Measurements from ENCODE around the gene FBXL12.
A peak's percentile ranks its signal among the peaks of the same experiment; 100 is the strongest.
"Not testable (repeated sequence)": the region's sequence is repeated elsewhere in the genome, so short reads cannot be mapped to it uniquely, and the experiment has no call there.

Gene FBXL12

DNA sequence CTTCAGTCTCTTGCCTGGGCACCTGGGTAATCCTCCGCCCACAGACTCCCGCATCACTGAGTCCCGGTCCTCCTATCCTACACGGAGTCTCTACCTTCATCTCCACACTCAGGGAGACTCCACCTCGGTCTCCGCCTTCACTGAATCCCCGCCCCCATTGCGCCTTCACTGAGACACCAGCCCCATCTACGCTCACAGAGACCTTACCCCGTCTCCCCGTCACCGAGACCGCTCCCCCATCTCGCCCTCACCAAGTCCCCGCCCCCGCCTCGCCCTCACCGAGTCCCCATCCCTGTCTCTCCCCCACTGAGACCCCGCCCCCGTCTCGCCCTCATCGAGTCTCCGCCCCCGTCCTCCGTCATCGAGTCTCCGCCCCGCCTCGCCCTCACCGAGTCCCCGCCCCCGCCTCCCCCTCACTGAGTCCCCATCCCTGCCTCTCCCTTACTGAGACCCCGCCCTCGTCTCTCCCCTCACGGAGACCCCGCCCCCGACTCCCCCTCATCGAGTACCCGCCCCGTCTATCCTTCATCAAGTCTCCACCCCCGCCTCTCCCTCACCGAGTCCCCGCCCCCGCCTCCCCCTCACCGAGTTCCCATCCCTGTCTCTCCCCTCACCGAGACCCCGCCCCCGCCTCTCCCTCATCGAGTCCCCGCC, 27.2 kb downstream of the FBXL12 start:
- peak; percentile 89 for DNase-seq

DNA sequence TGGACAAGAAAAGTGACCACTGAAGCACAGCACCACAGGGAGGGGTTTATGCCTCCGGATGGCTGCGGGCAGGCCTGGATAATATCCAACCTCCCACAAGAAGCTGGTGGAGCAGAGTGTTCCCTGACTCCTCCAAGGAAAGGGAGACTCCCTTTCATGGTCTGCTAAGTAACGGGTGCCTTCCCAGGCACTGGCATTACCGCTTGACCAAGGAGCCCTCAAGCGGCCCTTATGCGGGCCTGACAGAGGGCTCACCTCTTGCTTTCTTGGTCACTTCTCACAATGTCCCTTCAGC, 27.9 kb downstream of the FBXL12 start:
- not testable (repeated sequence) for DNase-seq

DNA sequence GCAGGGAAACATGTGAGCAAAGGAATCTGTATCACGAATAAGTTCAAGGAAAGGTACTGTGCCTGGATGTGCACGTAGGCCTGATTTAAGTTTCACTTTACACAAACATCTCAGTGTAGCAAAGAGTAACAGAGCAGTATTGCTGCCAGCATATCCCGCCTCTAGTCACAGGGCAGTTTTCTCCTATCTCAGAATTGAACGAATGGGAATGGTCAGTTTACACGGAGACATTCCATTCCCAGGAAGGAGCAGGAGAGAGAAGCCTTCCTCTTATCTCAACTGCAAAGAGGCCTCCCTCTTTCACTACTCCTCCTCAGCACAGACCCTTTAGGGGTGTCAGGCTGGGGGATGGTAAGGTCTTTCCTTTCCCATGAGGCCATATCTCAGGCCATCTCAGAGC, 29.3 kb downstream of the FBXL12 start:
- not testable (repeated sequence) for DNase-seq

DNA sequence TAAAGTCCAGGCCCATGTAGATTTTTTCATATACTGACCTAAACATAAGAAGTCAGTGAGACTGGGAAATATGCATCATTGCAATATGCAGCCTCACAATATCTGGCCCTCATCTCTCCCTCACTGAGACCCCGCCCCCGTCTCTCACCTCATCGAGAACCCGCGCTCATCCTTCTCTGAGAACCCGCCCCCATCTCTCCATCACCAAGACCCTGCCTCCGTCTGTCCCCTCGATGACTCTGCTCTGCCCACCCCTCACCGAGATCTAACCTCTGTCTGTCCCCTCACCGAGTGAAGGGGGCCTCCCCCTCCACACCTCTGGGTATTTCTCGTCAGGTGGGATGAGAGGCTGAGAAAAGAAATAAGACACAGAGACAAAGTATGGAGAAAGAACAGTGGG, 29.8 kb downstream of the FBXL12 start:
- no peak for DNase-seq

DNA sequence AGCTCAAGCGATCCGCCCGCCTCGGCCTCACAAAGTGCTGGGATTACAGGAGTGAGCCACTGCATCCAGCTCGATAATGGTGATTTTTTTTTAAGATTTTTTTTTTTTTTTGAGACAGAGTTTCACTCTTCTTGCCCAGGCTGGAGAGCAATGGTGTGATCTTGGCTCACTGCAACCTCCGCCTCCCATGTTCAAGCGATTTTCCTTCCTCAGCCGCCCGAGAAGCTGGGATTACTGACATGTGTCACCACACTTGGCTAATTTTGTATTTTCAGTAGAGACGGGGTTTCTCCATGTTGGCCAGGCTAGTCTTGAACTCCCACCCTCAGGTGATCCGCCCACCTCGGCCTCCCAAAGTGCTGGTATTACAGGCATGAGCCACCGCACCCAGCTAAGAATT, 30.3 kb downstream of the FBXL12 start:
- DNase-seq, result not testable (repeated sequence)

DNA sequence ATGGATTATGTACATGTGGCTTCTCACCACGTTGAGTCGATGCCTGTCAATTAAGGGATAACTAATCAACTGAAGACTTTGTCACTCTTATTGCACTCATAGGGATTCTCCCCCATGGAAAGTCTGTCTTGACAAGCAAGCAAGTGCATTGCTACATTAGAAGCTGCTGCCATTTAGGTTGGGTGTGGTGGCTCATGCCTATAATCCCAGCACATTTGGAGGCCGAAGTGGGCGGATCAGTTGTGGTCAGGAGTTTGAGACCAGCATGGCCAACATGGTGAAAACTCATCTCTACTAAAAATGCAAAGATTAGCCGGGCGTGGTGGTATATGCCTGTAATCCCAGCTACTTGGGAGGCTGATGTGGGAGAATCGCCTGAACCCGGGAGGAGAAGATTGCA, 32.1 kb downstream of the FBXL12 start:
- no peak for DNase-seq

DNA sequence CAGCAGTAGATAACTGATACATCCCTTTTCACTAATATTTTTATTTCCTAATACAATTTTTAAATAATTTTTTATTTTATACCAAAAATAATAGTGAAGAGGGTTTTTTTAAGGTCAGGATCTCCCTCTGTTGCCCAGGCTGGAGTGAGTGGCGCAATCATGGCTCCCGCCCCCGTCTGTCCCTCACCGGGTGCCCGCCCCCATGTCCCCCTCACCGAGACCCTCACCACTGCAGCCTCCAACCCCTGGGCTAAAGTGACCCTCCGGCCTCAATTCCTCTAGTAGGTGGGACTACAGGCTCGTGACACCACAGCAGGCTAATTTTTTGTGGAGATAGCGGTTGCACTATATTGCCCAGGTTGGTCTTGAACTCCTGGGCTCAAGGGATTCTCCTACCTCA, 32.5 kb downstream of the FBXL12 start:
- DNase-seq, result no peak

DNA sequence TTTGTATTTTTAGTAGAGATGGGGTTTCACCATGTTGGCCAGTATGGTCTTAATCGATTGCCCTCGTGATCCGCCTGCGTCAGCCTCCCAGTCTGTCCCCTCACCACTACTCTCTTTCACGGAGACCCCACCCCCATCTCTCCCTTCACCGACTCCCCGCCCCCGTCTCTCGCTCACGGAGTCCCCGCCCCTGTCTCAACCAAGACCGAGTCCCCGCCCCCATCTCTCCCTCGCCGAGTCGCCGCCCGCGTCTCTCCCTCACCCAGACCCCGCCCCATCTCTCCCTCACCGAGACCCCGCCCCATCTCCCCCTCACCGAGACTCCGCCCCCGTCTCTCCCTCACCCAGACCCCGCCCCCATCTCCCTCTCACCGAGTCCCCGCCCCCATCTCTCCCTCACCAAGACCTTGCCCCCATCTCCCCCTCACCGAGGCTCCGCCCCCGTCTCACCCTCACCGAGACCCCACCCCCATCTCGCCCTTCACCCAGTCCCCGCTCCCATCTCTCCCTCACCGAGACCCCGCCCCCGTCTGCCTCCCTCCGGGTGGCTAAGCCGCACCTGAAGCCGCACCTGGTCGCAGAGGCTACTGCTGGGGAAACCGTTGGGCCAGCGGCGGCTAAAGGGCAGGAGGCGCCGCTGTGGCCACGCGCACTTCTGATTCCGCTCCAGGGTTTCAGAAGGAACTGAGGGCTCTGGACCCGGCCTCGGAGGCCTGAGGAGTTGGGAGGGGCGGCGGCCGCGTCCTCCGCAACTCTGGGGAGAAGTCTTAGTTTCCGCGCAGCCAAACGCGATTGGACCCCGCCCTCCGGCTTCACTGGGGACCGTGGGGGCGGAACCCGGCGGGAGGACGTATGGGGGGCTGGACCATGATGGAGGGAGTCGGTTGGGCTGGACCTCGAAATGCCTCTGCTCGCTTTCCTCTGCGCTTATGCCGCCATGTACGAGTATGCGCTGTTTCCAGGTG, 33.2 kb downstream of the FBXL12 start:
- DNase-seq, result peak; percentile 97

DNA sequence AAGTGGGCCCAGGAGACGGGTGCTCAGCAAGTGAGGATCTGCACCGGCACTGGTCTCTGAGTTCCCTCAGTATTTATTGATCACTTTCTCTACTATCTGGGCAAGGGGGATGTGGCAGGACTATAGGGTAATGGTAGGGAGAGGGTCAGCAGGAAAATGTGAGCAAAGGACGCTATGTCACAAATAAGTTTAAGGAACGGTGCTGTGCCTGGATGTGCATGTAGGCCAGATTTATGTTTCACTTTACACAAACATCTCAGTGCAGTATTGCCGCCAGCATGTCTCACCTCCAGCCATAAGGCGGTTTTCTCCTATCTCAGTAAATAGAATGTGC, 34.7 kb downstream of the FBXL12 start:
- not testable (repeated sequence) for DNase-seq

DNA sequence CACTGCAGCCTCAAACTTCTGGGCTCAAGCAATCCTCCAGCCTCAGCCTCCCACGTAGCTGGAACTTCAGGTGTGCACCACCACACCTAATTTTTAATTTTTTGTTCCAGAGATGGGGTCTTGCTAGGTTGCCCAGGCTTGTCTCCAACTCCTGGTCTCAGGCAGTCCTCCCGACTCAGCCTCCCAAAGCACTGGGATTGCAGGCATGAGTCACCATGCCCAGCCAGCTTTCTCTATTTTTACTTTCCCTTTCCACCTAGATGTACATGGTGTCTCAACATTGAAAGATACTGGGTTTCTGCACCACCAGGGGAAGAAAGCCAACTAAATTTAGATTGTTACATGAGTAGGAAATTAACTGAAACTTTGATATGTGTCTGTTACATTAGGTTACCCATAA, 36.5 kb downstream of the FBXL12 start:
- no peak for DNase-seq

DNA sequence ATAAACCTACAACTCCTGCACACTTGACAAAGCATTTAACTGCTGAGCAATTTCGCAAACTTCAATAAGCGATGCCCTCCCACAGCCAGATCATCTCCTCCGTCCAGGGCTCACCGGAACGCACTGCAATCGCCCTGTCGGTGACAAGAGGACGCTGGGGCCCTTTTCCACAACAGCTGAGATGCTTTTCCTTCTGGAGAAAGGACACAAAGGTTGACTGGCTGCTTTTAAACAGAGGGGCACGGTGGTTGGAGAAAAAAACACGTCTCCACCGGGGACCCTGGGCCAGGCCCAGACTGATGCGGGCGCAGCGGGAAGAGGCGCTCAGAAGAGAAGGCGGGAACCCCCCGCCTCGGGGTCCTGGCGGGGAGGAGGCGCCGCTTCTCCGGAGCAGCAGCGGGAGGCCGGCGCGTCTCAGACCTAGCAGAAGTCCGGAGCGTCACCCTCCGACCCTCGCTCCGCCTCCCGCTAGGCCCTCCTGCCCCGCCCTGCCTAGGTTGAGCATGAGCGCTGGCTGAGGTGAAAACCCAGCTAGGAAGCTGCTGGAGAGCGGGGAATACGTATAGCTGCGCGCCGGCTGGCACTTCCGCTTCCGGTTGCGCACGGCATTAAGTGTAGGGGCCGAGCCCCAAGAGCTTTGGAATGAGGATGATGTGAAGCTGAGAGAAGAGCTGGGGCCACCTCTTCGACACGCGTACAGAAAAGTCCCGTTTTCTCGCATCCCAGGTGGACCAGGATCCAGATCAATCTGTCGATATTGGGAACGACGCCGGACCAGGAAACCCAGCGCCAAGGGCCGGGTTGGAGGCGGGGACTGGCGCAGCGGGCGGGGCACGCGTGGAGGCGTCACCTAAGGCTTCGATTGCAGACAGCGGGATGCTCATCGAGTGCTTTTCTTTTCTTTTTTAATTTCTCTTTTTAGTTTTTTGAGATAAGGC, 50.4 kb downstream of the FBXL12 start, which contains the start of gene ZNF846:
TSS of gene ZNF846 (minus strand) at position 564 of the 938 bp plus-strand sequence. CDS start 3,788 bp downstream, outside the sequence.
- peak; percentile 94 for DNase-seq
